Measurements from ENCODE around the gene LRRC32.

LRRC32 gene

GRCh38 chr11:76637491-76638269 lies 32.9 kb downstream of the LRRC32 start:
- H3K27ac ChIP-seq = no peak overlapping the region
- peaks cover 0 to 3% of the 10 kb centered on the region in 2 experiments for H3K4me1 ChIP-seq (ENCODE audit: control insufficient read depth in 1 of 2, insufficient read depth in 1 of 2, low read depth in 1 of 2, low read length in 1 of 2)
- H3K9me3 ChIP-seq = no peaks in the 10 kb centered on the region
- H3K36me3 ChIP-seq = no peaks in the 10 kb centered on the region
- TF ChIP-seq CTCF (IDR thresholded peaks at IDR 0.05) = no peak
- H3K4me3 ChIP-seq (ENCODE audit: low read depth in 1 of 2, low read length in 1 of 2) = no peak overlapping the region
- H3K27me3 ChIP-seq = peaks cover 30% of the 10 kb centered on the region

- no peaks in the 10 kb centered on the region for H3K36me3 ChIP-seq
- H3K27me3 ChIP-seq = peaks cover 29% of the 10 kb centered on the region
- TF ChIP-seq CTCF (IDR thresholded peaks at IDR 0.05) = no peak
- peaks cover 0 to 3% of the 10 kb centered on the region in 2 experiments for H3K4me1 ChIP-seq (ENCODE audit: control insufficient read depth in 1 of 2, insufficient read depth in 1 of 2, low read depth in 1 of 2, low read length in 1 of 2)
- no peak overlapping the region for H3K27ac ChIP-seq
- no peaks in the 10 kb centered on the region for H3K9me3 ChIP-seq
- H3K4me3 ChIP-seq (ENCODE audit: low read depth in 1 of 2, low read length in 1 of 2) = no peak overlapping the region
Measured at GRCh38 chr11:76636826-76637460, 33.6 kb downstream of the LRRC32 start.

- Histone ChIP-seq H3K27ac (no peak overlapping the region), H3K4me3 (ENCODE audit: low read depth in 1 of 2, low read length in 1 of 2) (no peak overlapping the region), H3K9me3 (no peaks in the 10 kb centered on the region), H3K27me3 (peaks cover 29% of the 10 kb centered on the region), H3K4me1 (ENCODE audit: control insufficient read depth in 1 of 2, insufficient read depth in 1 of 2, low read depth in 1 of 2, low read length in 1 of 2) (peaks cover 0 to 3% of the 10 kb centered on the region in 2 experiments), H3K36me3 (no peaks in the 10 kb centered on the region)
- no peak for TF ChIP-seq CTCF (IDR thresholded peaks at IDR 0.05)
Measured at GRCh38 chr11:76635991-76636738, 34.4 kb downstream of the LRRC32 start.

GRCh38 chr11:76634886-76635285 lies 35.7 kb downstream of the LRRC32 start:
- no peak overlapping the region for H3K4me3 ChIP-seq (ENCODE audit: low read depth in 1 of 2, low read length in 1 of 2)
- TF ChIP-seq CTCF (IDR thresholded peaks at IDR 0.05) = no peak
- no peak overlapping the region for H3K27ac ChIP-seq
- peaks cover 28% of the 10 kb centered on the region for H3K27me3 ChIP-seq
- no peaks in the 10 kb centered on the region for H3K36me3 ChIP-seq
- peaks cover 9 to 12% of the 10 kb centered on the region in 2 experiments for H3K4me1 ChIP-seq (ENCODE audit: control insufficient read depth in 1 of 2, insufficient read depth in 1 of 2, low read depth in 1 of 2, low read length in 1 of 2)
- no peaks in the 10 kb centered on the region for H3K9me3 ChIP-seq

- no peak for TF ChIP-seq CTCF (IDR thresholded peaks at IDR 0.05)
- no peaks in the 10 kb centered on the region for H3K36me3 ChIP-seq
- no peak overlapping the region for H3K27ac ChIP-seq
- peaks cover 29 to 31% of the 10 kb centered on the region in 2 experiments for H3K4me1 ChIP-seq (ENCODE audit: control insufficient read depth in 1 of 2, insufficient read depth in 1 of 2, low read depth in 1 of 2, low read length in 1 of 2)
- H3K27me3 ChIP-seq = peaks cover 19% of the 10 kb centered on the region
- no peaks in the 10 kb centered on the region for H3K9me3 ChIP-seq
- no peak overlapping the region for H3K4me3 ChIP-seq (ENCODE audit: low read depth in 1 of 2, low read length in 1 of 2)
Measured at GRCh38 chr11:76632492-76632891, 38.1 kb downstream of the LRRC32 start.

Data from neutrophil (primary cell).